Measurements from ENCODE around the gene SMLR1.

DNA sequence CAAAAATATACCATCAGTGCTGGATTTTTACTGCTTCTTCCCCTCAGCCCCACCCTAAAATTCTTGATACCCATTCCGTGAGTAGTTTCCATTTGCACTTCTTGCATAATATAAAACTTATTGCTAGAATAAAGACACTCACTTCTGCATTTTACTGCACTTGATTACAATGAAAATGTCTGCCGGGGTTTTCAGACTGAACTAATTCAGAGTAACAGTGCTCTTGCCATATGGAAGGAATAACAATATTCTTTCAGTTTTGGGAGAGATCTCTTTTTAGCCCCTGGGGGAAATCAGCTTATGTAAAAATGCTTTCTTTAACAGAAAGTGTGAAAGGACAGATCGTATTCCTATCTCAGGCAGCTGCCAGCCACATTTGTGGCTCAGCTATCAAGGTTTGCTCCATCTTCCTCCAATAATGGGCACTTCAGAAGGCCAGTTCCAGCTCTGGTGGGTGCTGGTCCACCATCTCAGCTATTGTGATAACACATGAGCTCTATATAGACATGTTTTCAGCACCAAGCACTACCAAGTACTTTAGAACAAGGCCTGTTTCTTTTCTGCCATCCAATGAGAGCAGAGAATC, 8.9 kb downstream of the SMLR1 start:
- TF ChIP-seq POLR2AphosphoS5 (IDR thresholded peaks at IDR 0.05; ENCODE audit: insufficient read depth, low read depth, low read length) (no peak), EZH2 (IDR thresholded peaks at IDR 0.05; ENCODE audit: borderline replicate concordance, low read depth, low read length, severe bottlenecking) (no peak), POLR2A (IDR thresholded peaks at IDR 0.05; ENCODE audit: low read depth, low read length) (no peak), GATA2 (IDR thresholded peaks at IDR 0.05; ENCODE audit: insufficient read depth, insufficient read length, low read depth, low read length) (no peak), JUN (IDR thresholded peaks at IDR 0.05; ENCODE audit: borderline replicate concordance, insufficient read depth, insufficient read length, low read depth) (no peak), FOS (IDR thresholded peaks at IDR 0.05; ENCODE audit: borderline replicate concordance, insufficient read depth, low read length) (no peak)
- TF ChIP-seq, protein P1, sequence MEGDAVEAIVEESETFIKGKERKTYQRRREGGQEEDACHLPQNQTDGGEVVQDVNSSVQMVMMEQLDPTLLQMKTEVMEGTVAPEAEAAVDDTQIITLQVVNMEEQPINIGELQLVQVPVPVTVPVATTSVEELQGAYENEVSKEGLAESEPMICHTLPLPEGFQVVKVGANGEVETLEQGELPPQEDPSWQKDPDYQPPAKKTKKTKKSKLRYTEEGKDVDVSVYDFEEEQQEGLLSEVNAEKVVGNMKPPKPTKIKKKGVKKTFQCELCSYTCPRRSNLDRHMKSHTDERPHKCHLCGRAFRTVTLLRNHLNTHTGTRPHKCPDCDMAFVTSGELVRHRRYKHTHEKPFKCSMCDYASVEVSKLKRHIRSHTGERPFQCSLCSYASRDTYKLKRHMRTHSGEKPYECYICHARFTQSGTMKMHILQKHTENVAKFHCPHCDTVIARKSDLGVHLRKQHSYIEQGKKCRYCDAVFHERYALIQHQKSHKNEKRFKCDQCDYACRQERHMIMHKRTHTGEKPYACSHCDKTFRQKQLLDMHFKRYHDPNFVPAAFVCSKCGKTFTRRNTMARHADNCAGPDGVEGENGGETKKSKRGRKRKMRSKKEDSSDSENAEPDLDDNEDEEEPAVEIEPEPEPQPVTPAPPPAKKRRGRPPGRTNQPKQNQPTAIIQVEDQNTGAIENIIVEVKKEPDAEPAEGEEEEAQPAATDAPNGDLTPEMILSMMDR (IDR thresholded peaks at IDR 0.05; ENCODE audit: extremely low read depth in 1 of 2, insufficient read depth in 1 of 2, low read depth in 1 of 2, low read length in 2 of 2) = no peak
- TF ChIP-seq, protein P2, sequence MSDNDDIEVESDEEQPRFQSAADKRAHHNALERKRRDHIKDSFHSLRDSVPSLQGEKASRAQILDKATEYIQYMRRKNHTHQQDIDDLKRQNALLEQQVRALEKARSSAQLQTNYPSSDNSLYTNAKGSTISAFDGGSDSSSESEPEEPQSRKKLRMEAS (IDR thresholded peaks at IDR 0.05; ENCODE audit: insufficient read depth, insufficient read length) = no peak
